DMS153 (cell line): ENCODE measurements around the gene TMOD1.
"Not testable (repeated sequence)": the region's sequence is repeated elsewhere in the genome, so short reads cannot be mapped to it uniquely, and the experiment has no call there.

Experiments used
- DNase-seq: peaks from one replicate; lab custom pipeline; 2025; lab: John Stamatoyannopoulos, UW

TMOD1 gene

DNA sequence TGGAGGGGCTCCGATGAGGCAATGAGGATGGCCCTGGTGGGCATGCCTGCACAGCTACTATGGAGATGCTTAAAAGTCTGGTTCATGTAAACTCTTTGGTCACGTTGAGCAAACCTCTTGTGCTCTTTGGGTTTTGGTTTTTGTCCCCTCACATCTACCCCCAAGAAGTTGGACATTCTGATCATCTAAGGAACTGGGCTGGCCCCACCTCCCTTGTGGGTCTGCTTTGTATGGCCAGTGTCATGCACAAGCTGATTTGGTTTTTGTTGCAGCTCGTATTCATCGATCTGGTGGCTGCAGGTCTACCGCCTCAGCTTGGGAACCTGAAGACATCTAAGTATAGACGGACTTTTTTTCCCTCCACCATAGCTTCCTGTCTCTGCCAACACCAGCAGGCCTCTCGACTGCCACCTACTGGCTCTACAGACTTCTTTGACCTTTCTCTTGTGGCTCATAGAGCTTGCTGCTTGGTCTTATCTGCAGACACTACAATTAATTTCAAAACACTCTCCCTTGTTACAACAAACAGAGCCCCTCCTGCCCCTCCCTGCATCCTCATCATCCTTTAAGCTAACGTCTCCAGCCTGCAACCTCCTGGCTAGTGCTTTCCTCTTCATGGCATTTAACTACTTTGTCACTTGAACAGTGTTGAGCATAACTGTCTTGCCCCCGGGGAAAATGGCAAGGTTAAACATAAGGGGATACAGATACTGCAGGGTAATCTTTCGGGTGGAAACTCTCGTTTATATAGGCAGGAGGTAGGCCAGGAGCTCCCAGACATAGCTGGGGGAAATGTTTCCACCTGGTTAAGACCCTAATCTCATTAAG, 97.2 kb downstream of the TMOD1 start:
- DNase-seq = peak; percentile 68

DNA sequence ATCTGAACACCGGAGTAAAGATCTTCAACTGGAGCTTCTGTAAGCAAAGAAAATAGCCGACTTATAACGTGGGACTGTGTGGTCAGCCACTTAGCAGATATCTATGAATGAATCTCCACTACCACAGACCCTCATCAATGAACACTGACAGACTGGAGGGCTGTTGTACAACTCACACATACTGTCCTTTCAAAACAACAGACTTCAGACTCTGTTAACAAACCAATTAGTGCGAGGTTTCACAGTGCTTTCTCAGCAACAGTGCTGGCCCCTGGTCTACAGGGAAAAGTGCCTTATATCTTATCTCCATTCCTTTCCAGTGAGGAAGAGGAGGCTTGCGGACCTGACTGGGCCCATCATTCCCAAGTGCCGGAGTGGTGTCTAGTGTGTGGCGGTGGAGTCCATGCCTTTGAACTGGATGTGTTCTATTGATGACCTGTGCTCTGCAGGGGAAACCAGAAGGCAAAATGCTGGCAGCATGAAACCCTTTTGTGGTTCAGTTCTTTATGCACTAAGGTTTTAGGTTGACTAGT, 97.9 kb downstream of the TMOD1 start:
- DNase-seq = no peak

DNA sequence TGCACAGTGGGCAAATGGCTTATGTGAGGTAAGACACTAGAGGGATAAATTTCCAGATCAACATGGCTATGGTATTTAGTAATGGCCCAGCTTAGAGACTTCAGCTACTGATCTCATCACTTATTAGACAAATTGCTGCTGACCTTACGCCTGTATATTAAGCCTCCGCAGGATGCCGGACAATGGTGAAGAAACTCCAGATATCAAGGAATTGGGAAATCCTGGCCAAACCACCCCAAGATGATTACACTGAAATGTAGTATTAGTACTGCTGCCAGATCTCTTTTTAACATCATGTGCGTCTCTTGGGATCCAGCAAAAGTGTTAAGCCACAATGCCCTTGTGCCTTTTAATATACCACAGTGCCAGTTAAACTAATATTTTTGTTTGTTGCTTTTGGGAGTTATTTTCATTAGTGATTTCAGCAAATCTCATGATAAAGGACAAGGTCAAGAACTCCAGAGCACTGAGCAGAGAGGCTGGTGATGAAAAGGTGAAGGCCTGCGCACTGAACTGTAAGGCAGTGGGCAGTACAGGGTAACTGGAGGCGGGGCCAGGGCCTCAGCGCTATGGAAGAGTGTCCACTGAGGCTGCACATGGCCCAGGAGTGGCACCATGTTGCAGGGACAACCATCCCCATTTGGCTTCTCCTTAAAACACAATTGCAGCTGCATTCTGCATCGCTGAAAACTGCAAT, 99.2 kb downstream of the TMOD1 start:
- no peak for DNase-seq

DNA sequence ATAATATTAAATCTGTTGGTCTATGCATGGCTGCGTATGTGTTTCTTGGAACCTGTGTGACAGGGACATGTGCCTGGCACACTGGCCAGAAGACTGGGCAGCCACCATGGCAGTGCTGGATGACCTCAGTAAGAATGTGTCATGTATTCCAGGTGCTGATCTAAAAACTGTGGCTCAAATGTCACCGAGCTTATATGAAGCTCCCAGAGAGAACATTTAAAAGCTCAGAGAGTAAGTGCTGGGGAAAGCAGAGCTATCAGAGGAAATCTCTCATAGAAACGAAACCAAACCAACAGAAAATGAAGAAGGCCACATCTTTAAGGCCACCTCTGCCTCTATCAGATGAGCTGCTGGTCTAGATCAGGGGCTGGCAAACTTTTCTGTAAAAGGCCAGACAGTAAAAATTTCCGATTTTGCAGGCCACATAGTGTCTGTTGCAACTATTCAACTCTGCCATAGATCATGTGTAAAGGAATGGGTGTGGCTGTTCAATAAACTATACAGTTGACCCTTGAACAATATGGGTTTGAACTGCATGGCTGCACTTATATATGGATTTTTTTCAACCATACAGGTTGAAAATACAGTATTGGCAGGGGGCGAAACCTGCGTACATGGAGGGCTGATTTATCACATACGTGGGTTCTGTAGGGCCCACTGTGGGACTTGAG, 99.9 kb downstream of the TMOD1 start:
- no peak for DNase-seq

DNA sequence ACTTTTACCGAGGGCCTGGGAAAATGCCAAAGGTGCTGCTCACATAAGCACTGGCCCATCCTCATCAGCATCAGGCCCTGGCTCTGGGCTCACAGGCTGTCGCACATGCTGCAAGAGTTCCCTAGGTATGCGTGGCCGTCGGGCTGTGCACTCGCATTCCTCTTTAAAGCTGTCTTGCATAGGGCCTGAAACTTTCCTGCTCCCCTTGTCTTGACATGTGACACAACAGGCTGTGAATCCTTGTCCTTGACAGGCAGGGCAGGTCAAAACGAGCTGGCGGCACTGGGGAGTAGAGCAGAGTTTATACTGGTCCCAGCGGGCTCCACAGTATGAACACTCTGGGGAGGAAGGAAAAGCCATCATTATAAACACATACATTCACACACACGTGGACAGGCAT, 101.0 kb downstream of the TMOD1 start:
- DNase-seq = no peak

DNA sequence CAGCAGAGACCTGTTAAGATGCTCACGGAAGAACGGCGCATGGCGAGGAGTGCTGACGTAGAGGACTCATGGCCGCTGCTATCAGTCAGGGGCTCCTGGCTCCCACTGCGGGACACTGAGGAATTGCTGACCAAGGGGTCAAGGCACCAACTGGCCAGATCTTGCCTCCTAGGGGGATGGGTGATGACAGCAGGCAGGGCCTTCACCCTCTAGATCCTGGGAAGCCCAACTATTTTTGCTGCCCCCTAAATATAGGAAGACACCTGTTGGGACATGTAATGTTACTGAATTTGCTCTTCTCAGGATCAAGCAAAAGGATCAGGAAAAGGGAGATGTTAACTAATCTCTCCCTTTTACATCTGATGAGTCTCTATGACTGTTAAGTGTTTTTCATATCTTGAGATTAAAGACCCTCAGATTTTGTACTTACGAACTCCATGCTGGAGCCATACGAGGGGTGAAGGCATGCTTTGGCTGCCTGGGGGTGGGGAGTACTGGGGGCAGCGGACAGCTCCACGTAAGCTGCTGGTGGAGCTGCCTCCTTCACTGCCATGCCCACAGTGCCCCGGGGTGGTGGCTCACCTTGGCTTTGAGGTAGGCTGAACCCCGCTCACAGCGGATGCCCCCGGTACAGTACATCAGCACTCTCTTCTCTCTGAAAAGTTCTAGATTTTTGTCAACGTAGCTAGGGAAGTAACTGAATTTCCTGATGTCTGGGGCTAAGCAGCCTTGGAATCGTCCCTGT, 103.6 kb downstream of the TMOD1 start:
- DNase-seq = no peak

DNA sequence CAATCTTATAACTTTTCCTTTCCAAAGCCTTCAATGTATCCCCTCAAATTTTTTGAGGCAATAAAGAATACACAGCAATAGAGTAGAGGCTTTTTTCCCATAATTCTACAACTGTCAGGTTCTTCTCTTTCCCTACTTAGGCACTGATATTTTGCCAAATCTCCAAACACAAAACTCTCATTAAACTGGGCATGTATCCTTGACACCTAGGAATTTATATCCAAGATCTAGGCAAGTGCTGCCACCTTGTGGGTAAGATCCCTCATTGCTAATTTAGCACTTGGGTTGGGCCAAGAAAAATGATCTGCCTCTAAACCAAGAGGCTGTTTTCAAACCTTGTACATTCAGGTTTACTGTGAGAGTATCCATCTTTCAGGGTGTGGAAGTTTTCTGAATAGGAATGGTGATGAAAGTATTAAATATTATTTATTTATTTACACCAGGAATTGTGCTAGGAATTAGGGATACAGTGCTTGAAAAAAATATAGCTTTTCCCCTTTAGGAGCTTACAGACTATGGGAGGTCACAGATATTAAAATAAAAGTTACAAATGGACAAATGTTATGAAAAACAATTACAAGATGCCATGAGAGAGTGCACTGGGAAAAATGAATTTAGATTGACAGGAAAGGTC, 114.1 kb downstream of the TMOD1 start:
- DNase-seq = peak; percentile 8

DNA sequence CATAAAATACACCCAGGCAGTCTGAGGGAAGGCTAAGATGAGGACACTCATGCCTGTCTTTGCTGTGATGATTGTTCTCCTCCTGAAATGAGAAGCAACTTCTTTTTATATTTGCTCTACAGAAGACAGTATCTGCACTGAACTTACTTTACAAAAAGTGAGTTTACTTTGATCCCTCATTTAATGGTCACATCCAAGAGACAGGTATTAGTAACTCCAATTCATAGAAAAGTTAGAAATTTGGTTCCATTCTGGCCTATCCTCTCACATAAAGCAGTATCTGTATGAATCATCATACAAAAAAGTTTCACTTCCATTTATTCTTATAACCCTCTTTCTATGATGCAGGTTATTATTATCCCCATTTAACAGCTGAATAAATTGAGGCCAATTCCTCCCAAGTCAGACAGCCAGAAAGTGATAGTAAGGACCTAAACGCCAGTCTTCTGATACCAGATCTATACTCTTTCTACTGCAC, 116.5 kb downstream of the TMOD1 start:
- DNase-seq = no peak

DNA sequence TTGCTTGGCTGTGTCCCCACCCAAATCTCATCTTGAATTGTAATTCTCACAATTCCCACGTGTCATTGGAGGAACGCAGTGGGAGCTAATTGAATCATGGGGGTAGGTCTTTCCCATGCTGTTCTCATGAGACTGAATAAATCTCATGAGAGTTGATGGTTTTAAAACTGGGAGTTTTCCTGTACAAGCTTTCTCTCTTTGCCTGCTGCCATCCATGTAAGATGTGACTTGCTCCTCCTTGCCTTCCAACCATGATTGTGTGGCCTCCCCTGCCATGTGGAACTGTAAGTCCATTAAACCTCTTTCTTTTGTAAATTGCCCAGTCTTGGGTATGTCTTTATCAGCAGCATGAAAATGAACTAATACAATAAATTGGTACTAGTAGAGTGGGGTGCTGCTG, 118.6 kb downstream of the TMOD1 start:
- not testable (repeated sequence) for DNase-seq

DNA sequence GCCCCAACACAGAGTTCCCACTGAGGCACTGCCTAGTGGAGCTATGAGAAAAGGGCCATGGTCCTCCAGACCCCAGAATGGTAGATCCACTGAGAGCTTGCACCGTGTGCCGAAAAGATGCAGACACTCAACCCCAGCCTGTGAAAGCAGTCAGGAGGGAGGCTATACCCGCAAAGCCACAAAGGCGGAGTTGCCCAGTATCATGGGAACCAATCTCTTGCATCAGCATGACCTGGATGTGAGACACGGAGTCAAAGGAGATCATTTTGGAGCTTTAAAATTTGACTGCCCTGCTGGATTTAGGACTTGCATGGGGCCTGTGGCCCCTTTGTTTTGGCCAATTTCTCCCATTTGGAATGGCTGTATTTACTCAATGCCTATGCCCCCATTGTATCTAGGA, 121.0 kb downstream of the TMOD1 start:
- DNase-seq = not testable (repeated sequence)

DNA sequence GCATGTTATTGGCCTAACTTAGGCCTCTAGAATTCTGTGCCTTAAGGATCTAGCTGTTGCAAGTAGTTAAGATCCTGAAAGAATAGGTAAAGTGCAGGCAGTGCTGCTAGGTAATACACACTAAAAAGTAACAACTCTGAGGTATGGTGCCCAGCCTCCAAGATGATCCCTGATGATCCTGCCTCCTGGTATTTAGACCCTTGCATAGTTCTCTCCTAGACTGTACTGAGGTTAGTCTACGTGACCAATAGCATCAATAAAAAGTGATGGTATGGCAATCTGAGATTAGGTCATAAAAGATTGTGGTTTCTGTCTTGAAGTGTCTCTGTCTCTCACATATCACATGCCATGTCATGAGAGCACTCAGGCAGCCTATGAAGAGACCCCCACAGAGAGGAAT, 122.5 kb downstream of the TMOD1 start:
- DNase-seq = no peak

DNA sequence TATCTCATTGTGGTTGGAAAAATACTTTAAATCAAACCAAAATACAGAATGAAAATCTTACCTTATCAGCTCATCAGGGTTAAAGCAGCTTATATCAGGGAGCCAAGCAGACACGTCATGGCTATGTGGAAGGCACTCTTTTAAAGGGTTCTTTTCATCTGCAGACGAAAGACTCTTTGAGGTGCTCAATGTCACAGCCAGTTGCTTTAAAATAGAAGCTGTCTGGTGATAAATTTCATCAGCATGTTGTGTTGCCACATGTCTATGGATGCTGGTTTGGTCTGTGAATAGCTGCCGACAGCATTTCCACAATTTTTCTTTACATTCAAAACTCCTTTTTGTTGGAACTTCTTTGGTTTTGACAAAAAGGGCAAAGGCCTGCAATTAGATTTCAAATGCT, 124.2 kb downstream of the TMOD1 start:
- DNase-seq = no peak

DNA sequence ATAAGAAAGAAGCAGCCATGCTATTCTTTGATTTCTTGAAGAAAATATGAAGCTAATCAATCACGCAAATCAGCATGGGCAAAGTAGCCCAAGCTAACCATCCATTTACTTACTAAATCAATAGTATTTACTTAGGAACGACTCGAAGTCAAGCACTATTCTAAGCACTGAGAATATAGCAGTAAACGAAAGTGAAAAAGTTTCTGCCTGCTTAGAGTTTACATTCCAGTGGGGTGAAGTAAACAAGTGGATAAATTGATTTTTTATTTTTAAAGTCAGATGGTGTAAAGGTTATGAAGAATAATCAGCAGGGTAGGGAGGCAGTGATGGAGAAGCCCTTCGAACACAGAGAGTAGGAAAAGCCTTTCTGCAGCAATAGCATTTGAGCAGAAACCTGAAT, 126.2 kb downstream of the TMOD1 start:
- no peak for DNase-seq

DNA sequence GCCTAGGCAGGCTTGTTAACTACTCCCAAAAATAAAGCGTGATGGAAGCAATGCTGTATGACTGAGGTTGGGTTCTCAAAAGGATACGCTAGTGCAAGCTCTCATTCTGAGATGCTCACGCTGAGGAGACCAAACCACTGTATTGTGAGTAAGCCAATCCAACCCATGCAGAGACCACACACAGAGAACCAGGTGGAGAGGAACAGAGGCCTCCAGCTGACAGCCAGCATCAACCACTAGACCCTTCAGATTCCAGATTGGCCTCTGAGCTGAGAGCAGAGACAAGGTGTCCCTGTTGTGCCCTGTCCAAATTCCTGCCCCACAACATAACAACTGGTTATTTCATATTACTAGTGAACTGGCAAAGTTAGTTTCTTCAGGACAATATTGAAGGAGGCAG, 127.2 kb downstream of the TMOD1 start:
- DNase-seq = no peak

DNA sequence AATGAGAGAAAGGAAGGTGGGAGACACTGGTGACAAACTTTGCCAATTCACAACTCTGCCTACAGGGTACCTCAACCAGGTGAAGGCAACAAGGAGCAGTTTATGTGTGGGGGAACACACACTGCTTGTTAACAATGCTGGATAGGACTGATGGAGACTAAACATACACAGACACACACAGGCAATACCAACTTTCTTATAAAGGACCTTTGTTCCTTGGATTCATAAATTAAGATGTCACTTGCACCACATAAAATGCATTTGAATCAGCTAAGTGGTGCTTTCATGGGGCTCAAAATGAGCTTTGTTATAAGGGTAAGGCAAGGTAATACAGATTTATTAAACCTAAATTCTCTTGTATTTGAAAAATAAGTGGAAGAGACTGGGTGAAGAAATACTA, 127.7 kb downstream of the TMOD1 start:
- no peak for DNase-seq

DNA sequence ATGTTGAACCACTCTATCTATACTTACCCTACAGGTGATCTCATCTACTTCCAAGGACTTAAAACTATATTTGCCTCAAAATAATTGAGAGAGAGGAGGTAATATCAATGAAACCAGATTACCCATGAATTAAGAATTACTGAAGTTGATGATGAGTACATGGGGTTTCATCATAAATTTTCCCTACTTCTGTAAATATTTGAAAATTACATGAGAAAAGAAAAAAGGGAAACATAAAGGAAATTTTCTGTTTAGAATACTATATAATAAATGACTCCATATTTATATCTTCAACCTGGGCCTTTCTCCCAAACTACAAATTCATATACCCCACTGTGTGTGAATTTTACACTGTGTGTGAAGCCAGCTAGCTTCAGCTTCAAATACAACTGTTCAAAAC, 129.1 kb downstream of the TMOD1 start:
- no peak for DNase-seq

DNA sequence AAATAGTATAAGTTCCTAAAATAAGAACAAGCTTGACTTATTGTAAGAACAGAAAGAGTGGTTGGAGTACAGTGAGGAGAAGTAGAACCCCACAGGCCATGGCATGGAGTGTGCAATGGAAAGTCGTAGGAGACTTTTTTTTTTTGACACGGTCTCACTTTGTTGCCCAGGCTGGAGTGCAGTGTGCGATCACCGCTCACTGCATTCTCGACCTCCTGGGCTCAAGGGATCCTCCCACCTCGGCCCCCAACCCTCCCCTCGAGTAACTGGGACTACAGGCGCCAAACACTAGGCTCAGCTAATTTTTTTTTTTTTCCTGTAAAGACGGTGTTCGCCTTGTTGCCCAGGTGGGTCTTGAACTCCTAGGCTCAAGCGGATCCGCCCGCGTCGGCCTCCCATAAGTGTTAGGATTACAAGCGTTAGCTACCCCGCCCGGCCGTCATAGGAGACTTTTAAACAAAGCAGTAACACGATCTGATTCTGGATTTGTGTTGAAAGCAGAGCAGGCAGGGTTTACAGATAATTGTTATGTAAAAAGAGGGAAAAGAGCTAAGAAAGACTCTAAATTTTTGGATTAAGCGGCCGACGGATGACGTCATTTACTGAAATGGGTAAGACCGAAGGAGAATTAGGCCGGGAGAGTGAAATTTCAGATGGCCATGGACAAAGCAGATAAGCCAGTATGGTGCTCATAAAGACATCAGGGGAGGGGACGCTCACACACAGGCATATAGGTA, 130.9 kb downstream of the TMOD1 start:
- peak; percentile 61 for DNase-seq

DNA sequence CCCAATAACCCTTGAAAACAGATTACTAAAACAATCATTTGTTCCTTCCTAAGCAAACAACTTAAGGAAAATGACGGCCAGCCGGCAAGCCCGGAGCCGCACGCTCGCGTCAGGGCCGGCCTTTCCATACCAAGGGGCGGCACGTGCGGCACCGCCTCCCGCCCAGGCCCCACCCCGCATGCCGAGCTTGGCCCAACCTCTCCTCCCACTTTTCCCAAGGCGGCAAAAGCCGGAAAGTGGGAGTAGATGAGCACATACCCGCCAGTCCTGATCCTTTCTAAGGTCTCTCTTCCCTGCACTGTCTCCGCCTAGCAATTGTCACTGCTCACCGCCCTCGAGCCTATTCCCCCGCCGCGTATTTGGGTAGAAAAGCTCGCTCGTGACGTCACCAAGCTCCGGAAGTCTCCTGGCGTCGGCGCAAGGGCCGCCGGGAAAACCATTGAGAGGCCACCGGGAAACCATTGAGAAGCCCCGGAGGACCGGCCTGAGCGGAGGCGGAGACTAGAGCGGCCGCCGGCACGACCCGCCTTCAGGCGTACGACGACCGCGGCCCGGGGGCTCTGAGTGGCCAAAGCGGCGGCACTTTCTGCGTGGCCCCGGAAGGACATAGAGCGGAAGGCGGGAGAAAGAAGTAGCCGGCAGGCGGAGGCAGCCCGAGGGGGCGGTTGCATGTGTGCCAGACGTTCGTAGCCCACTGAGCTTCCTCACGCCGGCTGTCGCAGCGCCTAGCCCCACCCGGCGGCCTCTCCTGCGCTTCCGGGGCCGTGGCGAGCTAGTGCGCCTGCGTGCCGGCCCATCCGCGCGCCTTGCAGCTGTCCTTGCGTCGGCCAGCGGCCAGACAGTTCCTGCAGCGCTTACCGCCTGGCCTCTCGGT, 131.8 kb downstream of the TMOD1 start, which contains the start of the genes NCBP1 and TSTD2:
TSS of gene NCBP1 (plus strand) at position 837 of the 874 bp plus-strand sequence. CDS start 61 bp downstream, outside the sequence.
TSS of gene TSTD2 (minus strand) at position 384 of the 874 bp plus-strand sequence. CDS start 5,806 bp downstream, outside the sequence.
- DNase-seq = peak; percentile 95

DNA sequence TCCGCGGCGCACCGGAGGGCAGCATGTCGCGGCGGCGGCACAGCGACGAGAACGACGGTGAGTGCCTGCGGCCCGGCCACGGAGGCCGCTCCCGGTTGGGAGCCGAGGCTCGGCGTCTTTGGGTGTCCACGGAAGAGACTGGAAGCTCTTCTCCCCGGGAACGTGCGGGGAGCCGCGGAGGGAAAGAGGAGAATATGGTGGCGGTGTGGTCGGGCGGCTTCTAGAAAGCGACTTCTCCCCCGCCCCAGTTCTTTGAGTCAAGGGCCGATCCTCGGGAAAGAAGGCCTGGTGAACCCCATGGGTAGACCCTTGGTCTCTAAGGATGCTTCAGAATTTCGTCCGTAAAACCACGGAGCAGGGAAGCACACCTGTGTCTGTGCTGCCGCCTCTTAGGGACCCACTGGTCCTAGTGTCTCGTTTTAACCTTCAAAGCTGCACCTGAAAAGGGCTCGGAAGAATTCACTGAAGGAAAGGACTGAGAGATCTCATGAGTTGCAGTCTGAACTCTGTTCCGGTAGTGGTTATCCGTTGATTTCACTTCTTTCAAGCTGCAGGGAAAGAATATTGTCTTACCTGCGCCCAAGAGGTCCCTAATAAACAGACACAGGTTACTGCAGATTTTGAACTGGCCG, 132.5 kb downstream of the TMOD1 start:
- no peak for DNase-seq
